ENCODE measurements around the gene JAK1.

DNA sequence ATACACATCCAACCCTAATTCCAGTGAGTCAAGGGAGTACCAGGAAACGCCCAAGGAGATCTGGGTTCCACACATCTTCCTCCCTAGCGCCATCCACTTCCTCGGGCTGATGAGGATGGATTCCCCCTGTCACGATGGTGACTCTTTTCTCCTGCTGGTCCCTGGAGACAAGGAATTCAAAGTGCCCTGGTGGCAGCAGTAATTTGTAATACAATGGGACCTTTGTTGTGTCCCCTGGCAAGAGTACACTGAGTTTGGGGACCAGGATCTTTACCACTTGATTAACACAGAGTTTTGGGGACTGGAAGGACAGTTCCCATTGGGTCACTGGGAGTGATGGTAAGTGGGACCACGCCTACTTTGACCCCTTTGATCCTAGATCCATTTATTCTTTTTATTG lies 9.4 kb upstream of the JAK1 start:
- TF ChIP-seq, protein P1, sequence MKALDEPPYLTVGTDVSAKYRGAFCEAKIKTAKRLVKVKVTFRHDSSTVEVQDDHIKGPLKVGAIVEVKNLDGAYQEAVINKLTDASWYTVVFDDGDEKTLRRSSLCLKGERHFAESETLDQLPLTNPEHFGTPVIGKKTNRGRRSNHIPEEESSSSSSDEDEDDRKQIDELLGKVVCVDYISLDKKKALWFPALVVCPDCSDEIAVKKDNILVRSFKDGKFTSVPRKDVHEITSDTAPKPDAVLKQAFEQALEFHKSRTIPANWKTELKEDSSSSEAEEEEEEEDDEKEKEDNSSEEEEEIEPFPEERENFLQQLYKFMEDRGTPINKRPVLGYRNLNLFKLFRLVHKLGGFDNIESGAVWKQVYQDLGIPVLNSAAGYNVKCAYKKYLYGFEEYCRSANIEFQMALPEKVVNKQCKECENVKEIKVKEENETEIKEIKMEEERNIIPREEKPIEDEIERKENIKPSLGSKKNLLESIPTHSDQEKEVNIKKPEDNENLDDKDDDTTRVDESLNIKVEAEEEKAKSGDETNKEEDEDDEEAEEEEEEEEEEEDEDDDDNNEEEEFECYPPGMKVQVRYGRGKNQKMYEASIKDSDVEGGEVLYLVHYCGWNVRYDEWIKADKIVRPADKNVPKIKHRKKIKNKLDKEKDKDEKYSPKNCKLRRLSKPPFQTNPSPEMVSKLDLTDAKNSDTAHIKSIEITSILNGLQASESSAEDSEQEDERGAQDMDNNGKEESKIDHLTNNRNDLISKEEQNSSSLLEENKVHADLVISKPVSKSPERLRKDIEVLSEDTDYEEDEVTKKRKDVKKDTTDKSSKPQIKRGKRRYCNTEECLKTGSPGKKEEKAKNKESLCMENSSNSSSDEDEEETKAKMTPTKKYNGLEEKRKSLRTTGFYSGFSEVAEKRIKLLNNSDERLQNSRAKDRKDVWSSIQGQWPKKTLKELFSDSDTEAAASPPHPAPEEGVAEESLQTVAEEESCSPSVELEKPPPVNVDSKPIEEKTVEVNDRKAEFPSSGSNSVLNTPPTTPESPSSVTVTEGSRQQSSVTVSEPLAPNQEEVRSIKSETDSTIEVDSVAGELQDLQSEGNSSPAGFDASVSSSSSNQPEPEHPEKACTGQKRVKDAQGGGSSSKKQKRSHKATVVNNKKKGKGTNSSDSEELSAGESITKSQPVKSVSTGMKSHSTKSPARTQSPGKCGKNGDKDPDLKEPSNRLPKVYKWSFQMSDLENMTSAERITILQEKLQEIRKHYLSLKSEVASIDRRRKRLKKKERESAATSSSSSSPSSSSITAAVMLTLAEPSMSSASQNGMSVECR (CRISPR knock-in tag; IDR thresholded peaks at IDR 0.05; ENCODE audit: borderline replicate concordance) = no peak
- TF ChIP-seq SOX15 (CRISPR knock-in tag; IDR thresholded peaks at IDR 0.05) = no peak
- TF ChIP-seq, protein P2, sequence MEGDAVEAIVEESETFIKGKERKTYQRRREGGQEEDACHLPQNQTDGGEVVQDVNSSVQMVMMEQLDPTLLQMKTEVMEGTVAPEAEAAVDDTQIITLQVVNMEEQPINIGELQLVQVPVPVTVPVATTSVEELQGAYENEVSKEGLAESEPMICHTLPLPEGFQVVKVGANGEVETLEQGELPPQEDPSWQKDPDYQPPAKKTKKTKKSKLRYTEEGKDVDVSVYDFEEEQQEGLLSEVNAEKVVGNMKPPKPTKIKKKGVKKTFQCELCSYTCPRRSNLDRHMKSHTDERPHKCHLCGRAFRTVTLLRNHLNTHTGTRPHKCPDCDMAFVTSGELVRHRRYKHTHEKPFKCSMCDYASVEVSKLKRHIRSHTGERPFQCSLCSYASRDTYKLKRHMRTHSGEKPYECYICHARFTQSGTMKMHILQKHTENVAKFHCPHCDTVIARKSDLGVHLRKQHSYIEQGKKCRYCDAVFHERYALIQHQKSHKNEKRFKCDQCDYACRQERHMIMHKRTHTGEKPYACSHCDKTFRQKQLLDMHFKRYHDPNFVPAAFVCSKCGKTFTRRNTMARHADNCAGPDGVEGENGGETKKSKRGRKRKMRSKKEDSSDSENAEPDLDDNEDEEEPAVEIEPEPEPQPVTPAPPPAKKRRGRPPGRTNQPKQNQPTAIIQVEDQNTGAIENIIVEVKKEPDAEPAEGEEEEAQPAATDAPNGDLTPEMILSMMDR (IDR thresholded peaks at IDR 0.05) = no peak
- TF ChIP-seq, protein P3, sequence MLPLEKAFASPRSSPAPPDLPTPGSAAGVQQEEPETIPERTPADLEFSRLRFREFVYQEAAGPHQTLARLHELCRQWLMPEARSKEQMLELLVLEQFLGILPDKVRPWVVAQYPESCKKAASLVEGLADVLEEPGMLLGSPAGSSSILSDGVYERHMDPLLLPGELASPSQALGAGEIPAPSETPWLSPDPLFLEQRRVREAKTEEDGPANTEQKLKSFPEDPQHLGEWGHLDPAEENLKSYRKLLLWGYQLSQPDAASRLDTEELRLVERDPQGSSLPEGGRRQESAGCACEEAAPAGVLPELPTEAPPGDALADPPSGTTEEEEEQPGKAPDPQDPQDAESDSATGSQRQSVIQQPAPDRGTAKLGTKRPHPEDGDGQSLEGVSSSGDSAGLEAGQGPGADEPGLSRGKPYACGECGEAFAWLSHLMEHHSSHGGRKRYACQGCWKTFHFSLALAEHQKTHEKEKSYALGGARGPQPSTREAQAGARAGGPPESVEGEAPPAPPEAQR (CRISPR knock-in tag; IDR thresholded peaks at IDR 0.05) = no peak
- TF ChIP-seq ZNF138 (CRISPR knock-in tag; conservative IDR thresholded peaks at IDR 0.05) = no peak
- TF ChIP-seq ZBTB21 (CRISPR knock-in tag; IDR thresholded peaks at IDR 0.05; ENCODE audit: borderline replicate concordance) = no peak
- TF ChIP-seq, protein P4, sequence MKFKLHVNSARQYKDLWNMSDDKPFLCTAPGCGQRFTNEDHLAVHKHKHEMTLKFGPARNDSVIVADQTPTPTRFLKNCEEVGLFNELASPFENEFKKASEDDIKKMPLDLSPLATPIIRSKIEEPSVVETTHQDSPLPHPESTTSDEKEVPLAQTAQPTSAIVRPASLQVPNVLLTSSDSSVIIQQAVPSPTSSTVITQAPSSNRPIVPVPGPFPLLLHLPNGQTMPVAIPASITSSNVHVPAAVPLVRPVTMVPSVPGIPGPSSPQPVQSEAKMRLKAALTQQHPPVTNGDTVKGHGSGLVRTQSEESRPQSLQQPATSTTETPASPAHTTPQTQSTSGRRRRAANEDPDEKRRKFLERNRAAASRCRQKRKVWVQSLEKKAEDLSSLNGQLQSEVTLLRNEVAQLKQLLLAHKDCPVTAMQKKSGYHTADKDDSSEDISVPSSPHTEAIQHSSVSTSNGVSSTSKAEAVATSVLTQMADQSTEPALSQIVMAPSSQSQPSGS (CRISPR knock-in tag; IDR thresholded peaks at IDR 0.05; ENCODE audit: borderline replicate concordance, low read depth) = no peak
- no peak for TF ChIP-seq RELA (CRISPR knock-in tag; IDR thresholded peaks at IDR 0.05; ENCODE audit: borderline replicate concordance)
- TF ChIP-seq, protein P5, sequence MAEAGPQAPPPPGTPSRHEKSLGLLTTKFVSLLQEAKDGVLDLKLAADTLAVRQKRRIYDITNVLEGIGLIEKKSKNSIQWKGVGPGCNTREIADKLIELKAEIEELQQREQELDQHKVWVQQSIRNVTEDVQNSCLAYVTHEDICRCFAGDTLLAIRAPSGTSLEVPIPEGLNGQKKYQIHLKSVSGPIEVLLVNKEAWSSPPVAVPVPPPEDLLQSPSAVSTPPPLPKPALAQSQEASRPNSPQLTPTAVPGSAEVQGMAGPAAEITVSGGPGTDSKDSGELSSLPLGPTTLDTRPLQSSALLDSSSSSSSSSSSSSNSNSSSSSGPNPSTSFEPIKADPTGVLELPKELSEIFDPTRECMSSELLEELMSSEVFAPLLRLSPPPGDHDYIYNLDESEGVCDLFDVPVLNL (CRISPR knock-in tag; IDR thresholded peaks at IDR 0.05; ENCODE audit: borderline replicate concordance, low read depth) = no peak
- TF ChIP-seq GABPB1 (CRISPR knock-in tag; IDR thresholded peaks at IDR 0.05) = no peak
- TF ChIP-seq, protein P6, sequence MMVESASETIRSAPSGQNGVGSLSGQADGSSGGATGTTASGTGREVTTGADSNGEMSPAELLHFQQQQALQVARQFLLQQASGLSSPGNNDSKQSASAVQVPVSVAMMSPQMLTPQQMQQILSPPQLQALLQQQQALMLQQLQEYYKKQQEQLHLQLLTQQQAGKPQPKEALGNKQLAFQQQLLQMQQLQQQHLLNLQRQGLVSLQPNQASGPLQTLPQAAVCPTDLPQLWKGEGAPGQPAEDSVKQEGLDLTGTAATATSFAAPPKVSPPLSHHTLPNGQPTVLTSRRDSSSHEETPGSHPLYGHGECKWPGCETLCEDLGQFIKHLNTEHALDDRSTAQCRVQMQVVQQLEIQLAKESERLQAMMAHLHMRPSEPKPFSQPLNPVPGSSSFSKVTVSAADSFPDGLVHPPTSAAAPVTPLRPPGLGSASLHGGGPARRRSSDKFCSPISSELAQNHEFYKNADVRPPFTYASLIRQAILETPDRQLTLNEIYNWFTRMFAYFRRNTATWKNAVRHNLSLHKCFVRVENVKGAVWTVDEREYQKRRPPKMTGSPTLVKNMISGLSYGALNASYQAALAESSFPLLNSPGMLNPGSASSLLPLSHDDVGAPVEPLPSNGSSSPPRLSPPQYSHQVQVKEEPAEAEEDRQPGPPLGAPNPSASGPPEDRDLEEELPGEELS (CRISPR knock-in tag; IDR thresholded peaks at IDR 0.05) = no peak
- TF ChIP-seq, protein P7, sequence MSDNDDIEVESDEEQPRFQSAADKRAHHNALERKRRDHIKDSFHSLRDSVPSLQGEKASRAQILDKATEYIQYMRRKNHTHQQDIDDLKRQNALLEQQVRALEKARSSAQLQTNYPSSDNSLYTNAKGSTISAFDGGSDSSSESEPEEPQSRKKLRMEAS (CRISPR knock-in tag; IDR thresholded peaks at IDR 0.05) = no peak
- no peak for TF ChIP-seq ESRRA (CRISPR knock-in tag; IDR thresholded peaks at IDR 0.05; ENCODE audit: borderline replicate concordance)
- no peak for TF ChIP-seq NFYB (CRISPR knock-in tag; conservative IDR thresholded peaks at IDR 0.05; ENCODE audit: low read depth)

Measured in WTC11 (cell line).